ENCODE data around the gene RIT2.

DNA sequence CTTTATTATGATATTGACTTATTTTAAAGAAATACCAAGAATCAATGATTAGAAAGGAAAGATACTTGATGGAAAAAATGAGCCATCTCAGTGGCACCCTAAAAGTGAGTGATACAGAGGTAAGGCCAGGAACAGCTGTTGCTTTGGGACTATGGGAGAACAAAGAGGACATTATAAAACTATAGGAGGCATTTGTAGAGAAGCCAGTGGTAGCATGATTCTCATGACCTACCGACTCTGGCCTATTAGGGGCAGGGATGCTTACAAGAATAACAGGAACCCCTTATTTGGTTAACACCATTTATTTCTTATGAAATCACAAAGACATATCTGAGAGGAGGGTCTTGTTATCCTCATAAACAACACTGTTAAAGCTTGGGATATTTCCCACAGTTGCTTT is 162.2 kb downstream of the RIT2 start:
- TF ChIP-seq, protein P1, sequence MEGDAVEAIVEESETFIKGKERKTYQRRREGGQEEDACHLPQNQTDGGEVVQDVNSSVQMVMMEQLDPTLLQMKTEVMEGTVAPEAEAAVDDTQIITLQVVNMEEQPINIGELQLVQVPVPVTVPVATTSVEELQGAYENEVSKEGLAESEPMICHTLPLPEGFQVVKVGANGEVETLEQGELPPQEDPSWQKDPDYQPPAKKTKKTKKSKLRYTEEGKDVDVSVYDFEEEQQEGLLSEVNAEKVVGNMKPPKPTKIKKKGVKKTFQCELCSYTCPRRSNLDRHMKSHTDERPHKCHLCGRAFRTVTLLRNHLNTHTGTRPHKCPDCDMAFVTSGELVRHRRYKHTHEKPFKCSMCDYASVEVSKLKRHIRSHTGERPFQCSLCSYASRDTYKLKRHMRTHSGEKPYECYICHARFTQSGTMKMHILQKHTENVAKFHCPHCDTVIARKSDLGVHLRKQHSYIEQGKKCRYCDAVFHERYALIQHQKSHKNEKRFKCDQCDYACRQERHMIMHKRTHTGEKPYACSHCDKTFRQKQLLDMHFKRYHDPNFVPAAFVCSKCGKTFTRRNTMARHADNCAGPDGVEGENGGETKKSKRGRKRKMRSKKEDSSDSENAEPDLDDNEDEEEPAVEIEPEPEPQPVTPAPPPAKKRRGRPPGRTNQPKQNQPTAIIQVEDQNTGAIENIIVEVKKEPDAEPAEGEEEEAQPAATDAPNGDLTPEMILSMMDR (IDR thresholded peaks at IDR 0.05; ENCODE audit: poor library complexity, severe bottlenecking): no peak
- no peak for TF ChIP-seq POLR2AphosphoS5 (IDR thresholded peaks at IDR 0.05)
- no peak for TF ChIP-seq EP300 (conservative IDR thresholded peaks at IDR 0.05; ENCODE audit: poor library complexity, severe bottlenecking)
- TF ChIP-seq EZH2 (IDR thresholded peaks at IDR 0.05; ENCODE audit: borderline replicate concordance, insufficient read depth, low read length, poor library complexity, severe bottlenecking): no peak
- TF ChIP-seq MXI1 (conservative IDR thresholded peaks at IDR 0.05; ENCODE audit: poor library complexity, severe bottlenecking): no peak
- no peak for TF ChIP-seq RAD21 (conservative IDR thresholded peaks at IDR 0.05)
- no peak for TF ChIP-seq SMC3 (conservative IDR thresholded peaks at IDR 0.05; ENCODE audit: poor library complexity)
- TF ChIP-seq, protein P2, sequence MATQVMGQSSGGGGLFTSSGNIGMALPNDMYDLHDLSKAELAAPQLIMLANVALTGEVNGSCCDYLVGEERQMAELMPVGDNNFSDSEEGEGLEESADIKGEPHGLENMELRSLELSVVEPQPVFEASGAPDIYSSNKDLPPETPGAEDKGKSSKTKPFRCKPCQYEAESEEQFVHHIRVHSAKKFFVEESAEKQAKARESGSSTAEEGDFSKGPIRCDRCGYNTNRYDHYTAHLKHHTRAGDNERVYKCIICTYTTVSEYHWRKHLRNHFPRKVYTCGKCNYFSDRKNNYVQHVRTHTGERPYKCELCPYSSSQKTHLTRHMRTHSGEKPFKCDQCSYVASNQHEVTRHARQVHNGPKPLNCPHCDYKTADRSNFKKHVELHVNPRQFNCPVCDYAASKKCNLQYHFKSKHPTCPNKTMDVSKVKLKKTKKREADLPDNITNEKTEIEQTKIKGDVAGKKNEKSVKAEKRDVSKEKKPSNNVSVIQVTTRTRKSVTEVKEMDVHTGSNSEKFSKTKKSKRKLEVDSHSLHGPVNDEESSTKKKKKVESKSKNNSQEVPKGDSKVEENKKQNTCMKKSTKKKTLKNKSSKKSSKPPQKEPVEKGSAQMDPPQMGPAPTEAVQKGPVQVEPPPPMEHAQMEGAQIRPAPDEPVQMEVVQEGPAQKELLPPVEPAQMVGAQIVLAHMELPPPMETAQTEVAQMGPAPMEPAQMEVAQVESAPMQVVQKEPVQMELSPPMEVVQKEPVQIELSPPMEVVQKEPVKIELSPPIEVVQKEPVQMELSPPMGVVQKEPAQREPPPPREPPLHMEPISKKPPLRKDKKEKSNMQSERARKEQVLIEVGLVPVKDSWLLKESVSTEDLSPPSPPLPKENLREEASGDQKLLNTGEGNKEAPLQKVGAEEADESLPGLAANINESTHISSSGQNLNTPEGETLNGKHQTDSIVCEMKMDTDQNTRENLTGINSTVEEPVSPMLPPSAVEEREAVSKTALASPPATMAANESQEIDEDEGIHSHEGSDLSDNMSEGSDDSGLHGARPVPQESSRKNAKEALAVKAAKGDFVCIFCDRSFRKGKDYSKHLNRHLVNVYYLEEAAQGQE (IDR thresholded peaks at IDR 0.05; ENCODE audit: borderline replicate concordance): no peak
